SK-N-SH treated with all-trans-retinoic acid at 6 μM for 48 hours (cell line): ENCODE results near the gene FAM174C.

Experiments used
- ATAC-seq: fragments of 200-7000 bp; cut with Tn5 transposase; 3 replicates; pipeline ENCODE4 v1.9.1; 2020; ENCODE audit warnings: mild to moderate bottlenecking, moderate library complexity
- ARNTL ChIP-seq: fragments of 450-650 bp; formaldehyde crosslinking; IDR thresholded peaks from 2 replicates; pipeline ENCODE4 v1.5.0; 2020; ENCODE audit warnings: low read depth, mild to moderate bottlenecking, moderate library complexity, borderline replicate concordance
- BACH2 ChIP-seq: fragments of 250-450 bp; sonication (Bioruptor Pico); IDR thresholded peaks from 2 replicates; pipeline ENCODE4 v1.9.0; 2021; ENCODE audit warnings: mild to moderate bottlenecking, borderline replicate concordance
- CSDC2 ChIP-seq: fragments of 250-450 bp; sonication (Bioruptor Pico); IDR thresholded peaks from 2 replicates; pipeline ENCODE4 v1.5.0; 2020; ENCODE audit warnings: mild to moderate bottlenecking, moderate library complexity
- ESRRG ChIP-seq: fragments of 250-450 bp; sonication (Bioruptor Pico); IDR thresholded peaks from 2 replicates; pipeline ENCODE4 v1.6.1; 2021; ENCODE audit warnings: mild to moderate bottlenecking
- GLIS3 ChIP-seq: fragments of 250-450 bp; sonication (Bioruptor Pico); IDR thresholded peaks from 2 replicates; pipeline ENCODE4 v1.5.0; 2020; ENCODE audit warnings: mild to moderate bottlenecking, moderate library complexity
- ISL1 ChIP-seq: fragments of 250-450 bp; sonication (Bioruptor Pico); IDR thresholded peaks from 2 replicates; pipeline ENCODE4 v2.1.2; 2022; ENCODE audit warnings: mild to moderate bottlenecking, moderate library complexity
- OSR1 ChIP-seq: fragments of 250-450 bp; sonication (Bioruptor Pico); IDR thresholded peaks from 2 replicates; pipeline ENCODE4 v1.8.0; 2022; ENCODE audit warnings: moderate library complexity, mild to moderate bottlenecking, inconsistent platforms
- PPARA ChIP-seq: fragments of 250-450 bp; sonication (Bioruptor Pico); IDR thresholded peaks from 2 replicates; pipeline ENCODE4 v1.5.0; 2020; ENCODE audit warnings: mild to moderate bottlenecking, borderline replicate concordance
- RARB ChIP-seq: fragments of 250-450 bp; sonication (Bioruptor Pico); IDR thresholded peaks from 2 replicates; pipeline ENCODE4 v1.8.0; 2021; ENCODE audit warnings: mild to moderate bottlenecking, moderate library complexity
- SNAI2 ChIP-seq: fragments of 250-450 bp; sonication (Bioruptor Pico); IDR thresholded peaks from 2 replicates; pipeline ENCODE4 v1.5.0; 2020; ENCODE audit warnings: mild to moderate bottlenecking, moderate library complexity
- TCF4 ChIP-seq: fragments of 250-450 bp; sonication (Bioruptor Pico); IDR thresholded peaks from 2 replicates; pipeline ENCODE4 v1.8.0; 2021; ENCODE audit warnings: mild to moderate bottlenecking, moderate library complexity, borderline replicate concordance
- TOX ChIP-seq: fragments of 250-450 bp; sonication (Bioruptor Pico); IDR thresholded peaks from 2 replicates; pipeline ENCODE4 v1.8.0; 2021; ENCODE audit warnings: mild to moderate bottlenecking, moderate library complexity, borderline replicate concordance
- ZC3H10 ChIP-seq: fragments of 250-450 bp; sonication (Bioruptor Pico); IDR thresholded peaks from 2 replicates; pipeline ENCODE4 v1.5.1; 2021; ENCODE audit warnings: mild to moderate bottlenecking, moderate library complexity
- ZFP3 ChIP-seq: fragments of 250-450 bp; sonication (Bioruptor Pico); IDR thresholded peaks from 2 replicates; pipeline ENCODE4 v1.5.0; 2020; ENCODE audit warnings: mild to moderate bottlenecking, moderate library complexity
- ZFP30 ChIP-seq: fragments of 450-650 bp; formaldehyde crosslinking; IDR thresholded peaks from 2 replicates; pipeline ENCODE4 v1.5.0; 2022; ENCODE audit warnings: mild to moderate bottlenecking, moderate library complexity
- ZNF565 ChIP-seq: fragments of 450-650 bp; formaldehyde crosslinking; conservative IDR thresholded peaks from 2 replicates; pipeline ENCODE4 v1.5.0; 2020; ENCODE audit warnings: low read depth, mild to moderate bottlenecking, moderate library complexity
- TF ChIP-seq, protein P1 (sequence below): fragments of 250-450 bp; sonication (Bioruptor Pico); IDR thresholded peaks from 2 replicates; pipeline ENCODE4 v1.8.0; 2021; ENCODE audit warnings: low read depth, mild to moderate bottlenecking, moderate library complexity, borderline replicate concordance
- TF ChIP-seq, protein P2 (sequence below): fragments of 250-450 bp; sonication (Bioruptor Pico); IDR thresholded peaks from 2 replicates; pipeline ENCODE4 v1.5.1; 2020; ENCODE audit warnings: low read depth, mild to moderate bottlenecking, moderate library complexity
- TF ChIP-seq, protein P3 (sequence below): fragments of 250-450 bp; sonication (Bioruptor Pico); IDR thresholded peaks from 2 replicates; pipeline ENCODE4 v1.5.1; 2021; ENCODE audit warnings: mild to moderate bottlenecking, moderate library complexity
- TF ChIP-seq, protein P4 (sequence below): fragments of 250-450 bp; sonication (Bioruptor Pico); IDR thresholded peaks from 2 replicates; pipeline ENCODE4 v1.8.0; 2020; ENCODE audit warnings: mild to moderate bottlenecking, moderate library complexity, borderline replicate concordance
- TF ChIP-seq, protein P5 (sequence below): fragments of 250-450 bp; sonication (Bioruptor Pico); IDR thresholded peaks from 2 replicates; pipeline ENCODE4 v1.5.0; 2020; ENCODE audit warnings: mild to moderate bottlenecking, moderate library complexity

Gene FAM174C

DNA sequence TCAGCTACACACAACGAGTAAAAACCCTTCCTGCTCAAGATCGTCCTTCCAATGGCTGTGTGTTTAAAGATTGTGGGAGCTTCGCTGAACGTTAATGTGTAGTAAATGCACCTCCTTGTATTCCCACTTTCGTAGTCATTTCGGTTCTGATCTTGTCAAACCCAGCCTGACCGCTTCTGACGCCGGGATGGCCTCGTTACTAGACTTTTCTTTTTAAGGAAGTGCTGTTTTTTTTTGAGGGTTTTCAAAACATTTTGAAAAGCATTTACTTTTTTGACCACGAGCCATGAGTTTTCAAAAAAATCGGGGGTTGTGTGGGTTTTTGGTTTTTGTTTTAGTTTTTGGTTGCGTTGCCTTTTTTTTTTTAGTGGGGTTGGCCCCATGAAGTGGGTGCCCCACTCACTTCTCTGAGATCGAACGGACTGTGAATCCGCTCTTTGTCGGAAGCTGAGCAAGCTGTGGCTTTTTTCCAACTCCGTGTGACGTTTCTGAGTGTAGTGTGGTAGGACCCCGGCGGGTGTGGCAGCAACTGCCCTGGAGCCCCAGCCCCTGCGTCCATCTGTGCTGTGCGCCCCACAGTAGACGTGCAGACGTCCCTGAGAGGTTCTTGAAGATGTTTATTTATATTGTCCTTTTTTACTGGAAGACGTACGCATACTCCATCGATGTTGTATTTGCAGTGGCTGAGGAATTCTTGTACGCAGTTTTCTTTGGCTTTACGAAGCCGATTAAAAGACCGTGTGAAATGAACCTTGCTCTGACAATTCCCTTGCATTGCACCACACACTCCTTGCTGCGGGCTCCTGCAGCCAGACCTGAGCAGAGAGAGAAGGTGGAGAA is 2.7 kb upstream of the FAM174C start:
- ATAC-seq = no peak
- TF ChIP-seq BACH2 (CRISPR knock-in tag) (no peak), GLIS3 (CRISPR knock-in tag) (no peak), TOX (no peak), ISL1 (CRISPR knock-in tag) (no peak), SNAI2 (no peak), TCF4 (CRISPR knock-in tag) (no peak), OSR1 (CRISPR knock-in tag) (no peak), CSDC2 (CRISPR knock-in tag) (no peak), ZNF565 (no peak), ZFP30 (CRISPR knock-in tag) (no peak), PPARA (CRISPR knock-in tag) (no peak), RARB (CRISPR knock-in tag) (no peak), ZC3H10 (no peak), ARNTL (CRISPR knock-in tag) (no peak)
- TF ChIP-seq, protein P1, sequence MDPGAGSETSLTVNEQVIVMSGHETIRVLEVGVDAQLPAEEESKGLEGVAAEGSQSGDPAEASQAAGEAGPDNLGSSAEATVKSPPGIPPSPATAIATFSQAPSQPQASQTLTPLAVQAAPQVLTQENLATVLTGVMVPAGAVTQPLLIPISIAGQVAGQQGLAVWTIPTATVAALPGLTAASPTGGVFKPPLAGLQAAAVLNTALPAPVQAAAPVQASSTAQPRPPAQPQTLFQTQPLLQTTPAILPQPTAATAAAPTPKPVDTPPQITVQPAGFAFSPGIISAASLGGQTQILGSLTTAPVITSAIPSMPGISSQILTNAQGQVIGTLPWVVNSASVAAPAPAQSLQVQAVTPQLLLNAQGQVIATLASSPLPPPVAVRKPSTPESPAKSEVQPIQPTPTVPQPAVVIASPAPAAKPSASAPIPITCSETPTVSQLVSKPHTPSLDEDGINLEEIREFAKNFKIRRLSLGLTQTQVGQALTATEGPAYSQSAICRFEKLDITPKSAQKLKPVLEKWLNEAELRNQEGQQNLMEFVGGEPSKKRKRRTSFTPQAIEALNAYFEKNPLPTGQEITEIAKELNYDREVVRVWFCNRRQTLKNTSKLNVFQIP = no peak
- TF ChIP-seq, protein P2, sequence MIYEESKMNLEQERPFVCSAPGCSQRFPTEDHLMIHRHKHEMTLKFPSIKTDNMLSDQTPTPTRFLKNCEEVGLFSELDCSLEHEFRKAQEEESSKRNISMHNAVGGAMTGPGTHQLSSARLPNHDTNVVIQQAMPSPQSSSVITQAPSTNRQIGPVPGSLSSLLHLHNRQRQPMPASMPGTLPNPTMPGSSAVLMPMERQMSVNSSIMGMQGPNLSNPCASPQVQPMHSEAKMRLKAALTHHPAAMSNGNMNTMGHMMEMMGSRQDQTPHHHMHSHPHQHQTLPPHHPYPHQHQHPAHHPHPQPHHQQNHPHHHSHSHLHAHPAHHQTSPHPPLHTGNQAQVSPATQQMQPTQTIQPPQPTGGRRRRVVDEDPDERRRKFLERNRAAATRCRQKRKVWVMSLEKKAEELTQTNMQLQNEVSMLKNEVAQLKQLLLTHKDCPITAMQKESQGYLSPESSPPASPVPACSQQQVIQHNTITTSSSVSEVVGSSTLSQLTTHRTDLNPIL = no peak
- TF ChIP-seq, protein P3, sequence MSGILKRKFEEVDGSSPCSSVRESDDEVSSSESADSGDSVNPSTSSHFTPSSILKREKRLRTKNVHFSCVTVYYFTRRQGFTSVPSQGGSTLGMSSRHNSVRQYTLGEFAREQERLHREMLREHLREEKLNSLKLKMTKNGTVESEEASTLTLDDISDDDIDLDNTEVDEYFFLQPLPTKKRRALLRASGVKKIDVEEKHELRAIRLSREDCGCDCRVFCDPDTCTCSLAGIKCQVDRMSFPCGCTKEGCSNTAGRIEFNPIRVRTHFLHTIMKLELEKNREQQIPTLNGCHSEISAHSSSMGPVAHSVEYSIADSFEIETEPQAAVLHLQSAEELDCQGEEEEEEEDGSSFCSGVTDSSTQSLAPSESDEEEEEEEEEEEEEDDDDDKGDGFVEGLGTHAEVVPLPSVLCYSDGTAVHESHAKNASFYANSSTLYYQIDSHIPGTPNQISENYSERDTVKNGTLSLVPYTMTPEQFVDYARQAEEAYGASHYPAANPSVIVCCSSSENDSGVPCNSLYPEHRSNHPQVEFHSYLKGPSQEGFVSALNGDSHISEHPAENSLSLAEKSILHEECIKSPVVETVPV (CRISPR knock-in tag) = no peak
- TF ChIP-seq, protein P4, sequence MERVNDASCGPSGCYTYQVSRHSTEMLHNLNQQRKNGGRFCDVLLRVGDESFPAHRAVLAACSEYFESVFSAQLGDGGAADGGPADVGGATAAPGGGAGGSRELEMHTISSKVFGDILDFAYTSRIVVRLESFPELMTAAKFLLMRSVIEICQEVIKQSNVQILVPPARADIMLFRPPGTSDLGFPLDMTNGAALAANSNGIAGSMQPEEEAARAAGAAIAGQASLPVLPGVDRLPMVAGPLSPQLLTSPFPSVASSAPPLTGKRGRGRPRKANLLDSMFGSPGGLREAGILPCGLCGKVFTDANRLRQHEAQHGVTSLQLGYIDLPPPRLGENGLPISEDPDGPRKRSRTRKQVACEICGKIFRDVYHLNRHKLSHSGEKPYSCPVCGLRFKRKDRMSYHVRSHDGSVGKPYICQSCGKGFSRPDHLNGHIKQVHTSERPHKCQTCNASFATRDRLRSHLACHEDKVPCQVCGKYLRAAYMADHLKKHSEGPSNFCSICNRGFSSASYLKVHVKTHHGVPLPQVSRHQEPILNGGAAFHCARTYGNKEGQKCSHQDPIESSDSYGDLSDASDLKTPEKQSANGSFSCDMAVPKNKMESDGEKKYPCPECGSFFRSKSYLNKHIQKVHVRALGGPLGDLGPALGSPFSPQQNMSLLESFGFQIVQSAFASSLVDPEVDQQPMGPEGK (CRISPR knock-in tag) = no peak

DNA sequence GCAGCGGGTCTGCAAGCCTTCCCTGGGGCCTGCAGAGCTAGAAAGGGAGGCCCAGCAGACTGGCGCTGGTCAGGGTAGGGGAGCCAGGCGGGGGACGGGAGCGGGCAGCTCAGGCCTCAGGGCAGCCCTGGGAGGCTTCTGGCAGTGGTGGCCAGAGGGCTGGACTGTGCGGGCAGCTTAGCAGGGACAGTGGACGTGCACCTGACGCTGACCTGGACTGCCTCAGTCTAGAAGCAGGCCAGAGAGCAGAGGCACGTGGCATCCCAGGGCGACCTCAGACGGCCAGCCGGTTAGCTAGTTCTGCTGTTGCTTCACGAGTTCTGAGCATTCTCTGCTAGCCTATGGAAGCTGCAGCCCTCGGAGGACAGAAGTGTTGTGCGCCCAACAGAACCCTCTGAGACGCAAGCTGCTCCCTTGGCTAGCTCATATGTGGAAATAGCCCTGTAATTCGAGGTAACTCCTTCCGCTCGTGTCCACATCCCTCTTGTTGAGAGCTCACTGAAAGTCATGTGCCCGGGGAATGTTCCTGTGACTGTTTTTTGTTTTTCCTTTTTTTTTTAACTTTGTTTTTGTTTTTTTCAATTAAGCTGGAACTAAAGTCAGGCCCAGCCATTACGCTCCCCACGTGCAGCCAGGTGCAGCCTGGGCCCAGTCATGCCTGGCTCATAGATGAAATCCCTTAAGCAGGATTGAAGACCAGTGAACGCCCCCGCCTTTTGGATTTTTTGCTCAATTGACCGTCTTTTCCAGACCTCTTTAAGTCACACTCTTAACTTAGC is 1.9 kb upstream of the FAM174C start:
- TF ChIP-seq ZFP3 (CRISPR knock-in tag) (no peak), ARNTL (CRISPR knock-in tag) (no peak), ESRRG (CRISPR knock-in tag) (no peak), GLIS3 (CRISPR knock-in tag) (no peak), CSDC2 (CRISPR knock-in tag) (no peak), OSR1 (CRISPR knock-in tag) (no peak), ZFP30 (CRISPR knock-in tag) (no peak), PPARA (CRISPR knock-in tag) (no peak), RARB (CRISPR knock-in tag) (no peak), SNAI2 (no peak), ISL1 (CRISPR knock-in tag) (no peak)
- TF ChIP-seq, protein P3 (CRISPR knock-in tag) = no peak
- TF ChIP-seq, protein P5, sequence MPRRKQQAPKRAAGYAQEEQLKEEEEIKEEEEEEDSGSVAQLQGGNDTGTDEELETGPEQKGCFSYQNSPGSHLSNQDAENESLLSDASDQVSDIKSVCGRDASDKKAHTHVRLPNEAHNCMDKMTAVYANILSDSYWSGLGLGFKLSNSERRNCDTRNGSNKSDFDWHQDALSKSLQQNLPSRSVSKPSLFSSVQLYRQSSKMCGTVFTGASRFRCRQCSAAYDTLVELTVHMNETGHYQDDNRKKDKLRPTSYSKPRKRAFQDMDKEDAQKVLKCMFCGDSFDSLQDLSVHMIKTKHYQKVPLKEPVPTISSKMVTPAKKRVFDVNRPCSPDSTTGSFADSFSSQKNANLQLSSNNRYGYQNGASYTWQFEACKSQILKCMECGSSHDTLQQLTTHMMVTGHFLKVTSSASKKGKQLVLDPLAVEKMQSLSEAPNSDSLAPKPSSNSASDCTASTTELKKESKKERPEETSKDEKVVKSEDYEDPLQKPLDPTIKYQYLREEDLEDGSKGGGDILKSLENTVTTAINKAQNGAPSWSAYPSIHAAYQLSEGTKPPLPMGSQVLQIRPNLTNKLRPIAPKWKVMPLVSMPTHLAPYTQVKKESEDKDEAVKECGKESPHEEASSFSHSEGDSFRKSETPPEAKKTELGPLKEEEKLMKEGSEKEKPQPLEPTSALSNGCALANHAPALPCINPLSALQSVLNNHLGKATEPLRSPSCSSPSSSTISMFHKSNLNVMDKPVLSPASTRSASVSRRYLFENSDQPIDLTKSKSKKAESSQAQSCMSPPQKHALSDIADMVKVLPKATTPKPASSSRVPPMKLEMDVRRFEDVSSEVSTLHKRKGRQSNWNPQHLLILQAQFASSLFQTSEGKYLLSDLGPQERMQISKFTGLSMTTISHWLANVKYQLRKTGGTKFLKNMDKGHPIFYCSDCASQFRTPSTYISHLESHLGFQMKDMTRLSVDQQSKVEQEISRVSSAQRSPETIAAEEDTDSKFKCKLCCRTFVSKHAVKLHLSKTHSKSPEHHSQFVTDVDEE (CRISPR knock-in tag) = no peak
- no peak for ATAC-seq
